NOMO-1 treated with dmso at 0.1 percent for 144 hours (cell line): ENCODE data around the gene CYP46A1.
"Not testable (repeated sequence)": the region's sequence is repeated elsewhere in the genome, so short reads cannot be mapped to it uniquely, and the experiment has no call there.

ENCODE experiments used
- DNase-seq: peaks from one replicate; lab custom pipeline; 2025; ENCODE audit not compliant: unreplicated experiment; lab: John Stamatoyannopoulos, UW

The CYP46A1 gene

GRCh38 chr14:99755629-99756603, 71.8 kb downstream of the CYP46A1 start:
- no peak for DNase-seq

DNA sequence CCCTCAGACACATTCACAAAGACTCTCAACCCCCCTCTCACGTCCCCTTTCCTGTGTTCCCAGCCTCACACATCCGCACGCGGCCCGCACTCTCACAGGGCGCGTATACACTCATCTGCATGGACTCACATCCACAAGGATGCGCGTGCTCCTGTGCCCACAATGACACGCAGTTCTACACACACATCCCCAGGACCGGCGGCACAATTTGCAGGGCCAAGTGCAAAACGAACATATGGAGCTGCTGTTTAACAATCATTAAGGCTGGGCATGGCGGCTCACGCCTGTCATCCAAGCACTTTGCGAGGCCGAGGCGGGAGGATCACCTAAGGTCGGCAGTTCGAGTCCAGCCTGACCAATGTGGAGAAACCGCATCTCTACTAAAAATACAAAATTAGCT, 72.7 kb downstream of the CYP46A1 start:
- DNase-seq, result no peak

GRCh38 chr14:99757331-99758070, 73.4 kb downstream of the CYP46A1 start:
- no peak for DNase-seq

- no peak for DNase-seq
Measured at GRCh38 chr14:99758121-99758821, 74.2 kb downstream of the CYP46A1 start.

DNA sequence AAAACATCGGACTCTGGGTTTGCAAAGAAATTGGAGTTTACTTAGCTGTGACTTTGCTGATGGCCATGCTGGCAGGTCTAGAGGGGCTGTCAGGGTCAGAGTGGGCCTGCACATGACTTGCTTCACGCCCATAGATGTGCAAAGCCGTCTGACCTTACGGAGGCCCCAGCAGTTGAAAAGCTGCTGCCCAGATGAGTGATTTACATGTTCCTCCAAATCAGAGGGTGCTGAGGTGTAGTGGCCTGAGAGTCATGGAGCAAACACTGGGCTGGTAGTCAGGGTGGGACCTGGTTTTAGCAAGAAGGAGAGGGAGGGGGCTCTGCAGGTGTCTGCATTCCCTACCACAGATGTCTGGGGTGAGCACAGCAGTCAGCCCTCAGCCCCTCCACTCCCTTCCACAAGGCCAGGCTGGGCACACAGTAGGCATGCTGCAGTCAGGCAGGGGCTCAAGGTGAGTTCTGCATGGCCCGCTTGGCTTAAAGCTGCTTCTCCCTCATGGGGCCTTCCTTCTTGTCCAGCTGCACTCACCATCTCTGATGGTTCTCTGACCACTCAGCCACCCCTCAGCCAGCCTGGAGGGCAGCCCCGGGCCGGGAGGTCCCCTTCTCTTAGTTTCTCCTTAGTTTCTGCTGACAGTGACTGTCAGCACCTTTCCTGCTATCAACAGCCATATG, 74.9 kb downstream of the CYP46A1 start:
- no peak for DNase-seq

DNA sequence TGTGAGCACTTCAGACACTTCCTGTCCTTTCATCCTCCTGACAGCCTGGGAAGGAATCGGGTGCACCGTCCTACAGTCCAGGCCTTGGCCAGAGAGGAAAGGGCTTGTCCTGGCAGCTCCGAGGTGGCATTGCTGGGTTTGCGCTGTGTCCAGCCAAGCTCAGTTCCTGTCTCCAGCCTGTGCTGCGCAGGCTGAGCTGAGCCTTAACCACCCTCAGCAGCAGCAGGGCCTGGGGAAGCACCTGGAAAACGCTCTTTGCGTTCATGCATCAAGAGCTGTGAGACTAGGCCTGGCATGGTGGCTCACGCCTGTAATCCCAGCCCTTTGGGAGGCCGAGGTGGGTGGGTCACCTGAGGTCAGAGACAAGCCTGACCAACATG, 75.4 kb downstream of the CYP46A1 start:
- no peak for DNase-seq

- DNase-seq, result no peak
Measured at GRCh38 chr14:99760817-99761216, 76.7 kb downstream of the CYP46A1 start.

DNA sequence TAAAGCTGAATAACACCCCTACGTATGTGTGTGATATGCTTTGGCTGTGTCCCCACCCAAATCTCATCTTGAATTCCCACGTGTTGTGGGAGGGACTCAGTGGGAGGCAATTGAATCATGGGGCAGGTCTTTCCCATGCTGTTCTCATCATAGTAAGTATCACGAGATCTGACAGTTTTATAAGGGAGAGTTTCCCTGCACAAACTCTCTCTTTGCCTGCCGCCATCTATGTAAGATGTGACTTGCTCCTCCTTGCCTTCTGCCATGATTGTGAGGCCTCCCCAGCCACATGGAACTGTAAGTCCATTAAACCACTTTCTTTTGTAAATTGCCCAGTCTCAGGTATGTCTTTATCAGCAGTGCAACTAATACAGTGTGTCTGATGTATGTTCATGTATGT, 78.8 kb downstream of the CYP46A1 start:
- not testable (repeated sequence) for DNase-seq

GRCh38 chr14:99763527-99764221, 79.6 kb downstream of the CYP46A1 start:
- DNase-seq, result no peak

- DNase-seq, result no peak
Measured at GRCh38 chr14:99764222-99764706, 80.2 kb downstream of the CYP46A1 start.

DNA sequence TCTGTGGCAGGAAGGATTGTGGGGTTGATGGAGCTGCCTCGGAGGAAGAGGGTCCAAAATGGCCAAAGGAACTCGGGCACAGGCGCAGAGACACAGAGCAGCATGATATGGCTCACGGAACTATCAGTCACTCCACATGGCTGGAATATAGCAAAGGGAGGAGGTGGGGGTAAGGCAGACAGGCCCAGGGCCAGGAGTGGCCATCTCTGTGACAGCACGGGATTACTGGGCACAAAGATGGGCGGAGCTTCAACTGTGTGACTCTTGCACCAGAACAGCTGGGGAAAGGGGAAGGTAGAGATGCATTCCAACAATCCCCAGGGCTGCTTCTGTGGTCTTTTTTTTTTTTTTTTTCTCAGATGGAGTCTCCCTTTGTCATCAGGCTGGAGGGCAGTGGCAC, 84.3 kb downstream of the CYP46A1 start:
- no peak for DNase-seq

DNA sequence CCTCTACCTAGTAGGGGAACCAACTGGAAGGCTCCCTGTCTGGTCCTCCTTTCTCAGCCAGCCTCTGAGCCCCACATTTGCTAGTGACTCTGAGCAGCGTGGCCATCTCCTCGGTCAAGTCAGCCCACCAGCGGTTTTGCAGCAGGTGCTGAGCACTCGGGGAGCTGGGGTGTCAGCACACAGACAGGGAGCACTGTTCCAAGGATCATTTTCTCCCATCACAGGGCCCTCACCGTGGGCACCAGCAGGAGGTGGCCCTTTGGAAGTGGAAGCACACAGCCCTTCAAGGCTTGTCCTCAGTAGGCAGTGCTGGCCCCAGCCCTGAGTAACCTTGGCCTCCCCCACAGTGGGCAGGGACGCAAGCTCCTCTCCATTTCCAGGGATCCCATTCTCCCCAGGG, 85.0 kb downstream of the CYP46A1 start:
- no peak for DNase-seq

GRCh38 chr14:99769799-99770198, 85.7 kb downstream of the CYP46A1 start:
- no peak for DNase-seq

- DNase-seq, result no peak
Measured at GRCh38 chr14:99772371-99773283, 88.5 kb downstream of the CYP46A1 start.

DNA sequence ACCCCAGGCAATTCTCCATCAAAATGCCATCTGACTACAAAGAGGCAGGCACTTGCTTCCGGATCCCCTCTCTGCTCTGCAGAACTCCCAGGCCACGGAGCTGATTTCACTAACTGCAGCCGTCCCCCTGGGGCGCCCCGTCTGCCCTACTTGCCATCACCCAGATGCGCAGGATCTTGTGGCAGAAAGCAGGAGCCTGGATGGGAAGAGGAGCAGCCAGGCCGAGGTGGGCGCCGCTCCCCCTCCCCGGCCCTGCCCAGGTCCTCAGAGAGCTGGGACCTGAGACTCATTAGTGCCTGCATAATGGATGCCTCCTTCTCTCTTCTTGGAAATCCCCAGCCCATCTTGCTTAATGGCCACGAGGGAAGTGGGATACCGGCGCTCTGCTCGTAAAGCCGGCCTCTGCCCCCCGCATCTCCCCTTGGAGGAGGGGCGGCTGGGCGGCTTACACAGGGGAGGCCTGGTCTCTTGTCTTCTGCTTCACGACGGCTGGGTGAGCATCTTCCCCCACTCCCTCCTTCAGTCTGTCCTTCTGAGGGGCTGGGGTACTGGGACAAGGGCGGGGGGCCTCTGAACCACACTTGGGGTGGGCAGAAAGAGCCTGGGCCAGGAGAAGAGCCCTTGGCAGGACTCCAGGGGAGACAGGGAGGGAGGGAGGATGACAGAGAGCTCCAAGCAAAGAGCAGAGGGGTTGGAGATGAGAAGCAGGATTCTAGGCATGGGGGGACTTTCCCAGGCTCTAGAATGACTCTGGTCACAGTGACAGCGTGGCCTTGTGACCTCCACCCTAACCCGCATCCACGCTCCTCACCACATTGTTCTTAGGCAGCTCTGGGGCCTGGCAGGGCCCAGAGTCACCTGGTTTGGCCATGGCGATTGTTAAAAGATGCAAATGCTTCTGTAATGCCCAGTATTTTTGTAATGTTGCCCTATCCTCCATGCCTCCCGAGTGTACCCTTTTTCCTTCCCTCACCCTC, 89.7 kb downstream of the CYP46A1 start:
- DNase-seq, result no peak

DNA sequence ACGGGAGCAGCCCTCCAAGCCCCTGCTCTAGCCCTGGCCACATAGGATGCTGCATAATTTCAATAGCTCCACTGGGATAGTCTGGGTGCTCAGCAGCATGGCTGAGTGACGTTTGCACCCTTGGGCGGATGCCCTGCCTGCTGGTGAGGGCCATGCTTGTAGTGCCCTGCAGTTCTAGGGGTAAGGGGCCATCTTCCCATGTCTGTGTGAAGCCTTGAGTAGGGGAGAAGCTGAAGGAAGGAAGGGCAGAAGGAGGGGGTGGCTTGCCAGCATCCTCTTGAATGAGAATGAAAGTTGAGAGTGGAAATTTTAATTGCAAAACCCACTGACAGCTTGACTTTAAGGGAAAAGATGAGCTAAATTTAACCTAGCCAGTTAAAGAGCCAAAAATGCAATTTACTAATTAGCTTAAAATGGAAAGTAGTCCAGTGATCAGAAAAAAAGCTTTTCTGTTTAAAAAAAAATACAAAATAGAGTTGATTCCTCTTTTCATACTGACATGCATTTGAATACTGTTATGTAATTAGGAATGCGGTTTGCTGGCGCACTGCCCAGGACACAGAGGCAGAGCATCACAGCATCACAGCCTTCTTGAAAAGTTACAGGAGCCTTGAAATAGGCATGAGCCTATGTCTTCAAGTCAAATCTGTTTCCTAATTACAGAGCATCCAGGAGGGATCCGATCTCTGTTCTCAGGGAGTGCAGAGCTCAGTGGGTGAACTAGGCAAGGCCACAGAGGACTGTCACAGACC, 90.6 kb downstream of the CYP46A1 start:
- DNase-seq, result no peak

- no peak for DNase-seq
Measured at GRCh38 chr14:99775351-99775750, 91.3 kb downstream of the CYP46A1 start.
